ENCODE data around the gene DNM1L. TPM values are rescaled to one million over a fixed set of nuclear protein-coding genes. Genes with fewer than 3 reads are reported as not detected.

Gene DNM1L
- polyA plus RNA-seq, 3 donors: 23.6 to 45.6 (median 31.5) TPM

DNA sequence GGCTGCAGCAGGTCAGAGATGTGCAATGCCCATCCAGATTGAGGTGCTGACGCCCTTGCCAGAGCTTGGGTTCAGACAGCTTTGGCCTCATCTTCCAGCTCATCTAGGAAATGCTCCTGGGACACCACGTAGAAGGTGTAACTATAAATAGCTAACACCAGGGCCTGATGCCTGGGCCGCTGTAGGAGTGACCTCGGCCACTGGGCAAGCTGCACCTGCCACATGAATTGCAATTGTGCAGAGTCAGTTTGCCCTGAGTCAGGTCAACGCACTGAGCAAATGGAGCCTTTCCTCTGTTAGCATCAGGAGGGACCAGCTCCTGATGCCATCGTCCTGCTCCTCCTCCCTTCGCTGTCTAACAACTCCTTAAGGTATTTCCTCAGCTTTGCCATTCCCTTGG, 17.4 kb upstream of the DNM1L start:
- 86% methylated on average over 7 of the region's 7 CpGs for WGBS (ENCODE audit: insufficient coverage)
- Histone ChIP-seq H3K9ac (ENCODE audit: insufficient read depth, low read length, poor library complexity, severe bottlenecking) (no peak overlapping the region), H2AFZ (ENCODE audit: insufficient read depth, low read depth, low read length, poor library complexity, severe bottlenecking) (no peak overlapping the region), H3K4me1 (ENCODE audit: control insufficient read depth in 1 of 2, insufficient read depth in 2 of 2, low read length in 2 of 2) (no peaks in the 10 kb centered on the region), H3K4me3 (replicated peaks in 1 of 3; ENCODE audit: low read depth in 2 of 3, low read length in 3 of 3) (no peak overlapping the region), H3K79me2 (ENCODE audit: insufficient read depth, low read length) (no peaks in the 10 kb centered on the region), H3K4me2 (replicated peaks; ENCODE audit: extremely low read depth, low read length, poor library complexity, severe bottlenecking) (no peak overlapping the region), H3K36me3 (replicated peaks in 1 of 2; ENCODE audit: control insufficient read depth in 1 of 2, insufficient read depth in 2 of 2, low read length in 2 of 2) (no peaks in the 10 kb centered on the region), H3K9me3 (replicated peaks in 1 of 2; ENCODE audit: control insufficient read depth in 1 of 2, insufficient read depth in 1 of 2, low read length in 2 of 2) (no peaks in the 10 kb centered on the region), H4K20me1 (ENCODE audit: insufficient read depth, low read length) (no peaks in the 10 kb centered on the region), H3K27ac (ENCODE audit: low read depth in 1 of 2, low read length in 2 of 2) (no peak overlapping the region), H3K27me3 (ENCODE audit: control insufficient read depth in 2 of 2, insufficient read depth in 2 of 2, low read length in 2 of 2) (no peaks in the 10 kb centered on the region)
- intact Hi-C loops (cut with micrococcal nuclease): no loop called here
- Mint-ChIP-seq H3K27ac (no peak overlapping the region), H3K9me3 (no peaks in the 10 kb centered on the region), H3K27me3 (ENCODE audit: low read depth in 3 of 3) (peaks cover 0 to 2% (median 0%) of the 10 kb centered on the region in 3 donors), H3K4me3 (no peak overlapping the region), H3K4me1 (peaks cover 4% of the 10 kb centered on the region), H3K36me3 (no peaks in the 10 kb centered on the region)
- DNase-seq: no peak
- TF ChIP-seq, protein P1, sequence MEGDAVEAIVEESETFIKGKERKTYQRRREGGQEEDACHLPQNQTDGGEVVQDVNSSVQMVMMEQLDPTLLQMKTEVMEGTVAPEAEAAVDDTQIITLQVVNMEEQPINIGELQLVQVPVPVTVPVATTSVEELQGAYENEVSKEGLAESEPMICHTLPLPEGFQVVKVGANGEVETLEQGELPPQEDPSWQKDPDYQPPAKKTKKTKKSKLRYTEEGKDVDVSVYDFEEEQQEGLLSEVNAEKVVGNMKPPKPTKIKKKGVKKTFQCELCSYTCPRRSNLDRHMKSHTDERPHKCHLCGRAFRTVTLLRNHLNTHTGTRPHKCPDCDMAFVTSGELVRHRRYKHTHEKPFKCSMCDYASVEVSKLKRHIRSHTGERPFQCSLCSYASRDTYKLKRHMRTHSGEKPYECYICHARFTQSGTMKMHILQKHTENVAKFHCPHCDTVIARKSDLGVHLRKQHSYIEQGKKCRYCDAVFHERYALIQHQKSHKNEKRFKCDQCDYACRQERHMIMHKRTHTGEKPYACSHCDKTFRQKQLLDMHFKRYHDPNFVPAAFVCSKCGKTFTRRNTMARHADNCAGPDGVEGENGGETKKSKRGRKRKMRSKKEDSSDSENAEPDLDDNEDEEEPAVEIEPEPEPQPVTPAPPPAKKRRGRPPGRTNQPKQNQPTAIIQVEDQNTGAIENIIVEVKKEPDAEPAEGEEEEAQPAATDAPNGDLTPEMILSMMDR (IDR thresholded peaks at IDR 0.05): no peak

DNA sequence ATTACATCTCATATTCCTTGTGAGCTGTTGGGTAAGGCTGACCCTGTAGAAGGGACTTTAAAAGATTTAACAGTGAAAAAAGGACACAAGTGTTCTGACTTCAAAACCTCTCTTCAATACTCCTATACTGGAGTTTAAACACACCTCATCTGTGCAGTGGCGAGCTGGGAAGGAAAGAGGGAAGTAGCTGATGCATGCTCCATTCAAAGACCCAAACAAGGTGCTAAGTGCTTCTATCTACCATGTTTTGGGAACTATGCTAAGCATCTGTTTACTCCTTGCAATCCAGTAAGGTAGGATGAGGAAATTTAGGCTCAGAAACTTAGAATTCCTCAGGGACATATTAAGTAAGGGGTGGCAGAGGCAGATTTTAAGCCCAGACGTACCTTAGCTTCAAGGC, 16.4 kb upstream of the DNM1L start:
- H3K27me3 Mint-ChIP-seq (ENCODE audit: low read depth in 3 of 3): peaks cover 0 to 2% (median 0%) of the 10 kb centered on the region in 3 donors
- Histone ChIP-seq H3K4me2 (replicated peaks; ENCODE audit: extremely low read depth, low read length, poor library complexity, severe bottlenecking) (no peak overlapping the region), H3K9ac (ENCODE audit: insufficient read depth, low read length, poor library complexity, severe bottlenecking) (no peak overlapping the region), H3K4me1 (ENCODE audit: control insufficient read depth in 1 of 2, insufficient read depth in 2 of 2, low read length in 2 of 2) (no peaks in the 10 kb centered on the region), H3K36me3 (replicated peaks in 1 of 2; ENCODE audit: control insufficient read depth in 1 of 2, insufficient read depth in 2 of 2, low read length in 2 of 2) (no peaks in the 10 kb centered on the region), H3K27me3 (ENCODE audit: control insufficient read depth in 2 of 2, insufficient read depth in 2 of 2, low read length in 2 of 2) (no peaks in the 10 kb centered on the region), H3K9me3 (replicated peaks in 1 of 2; ENCODE audit: control insufficient read depth in 1 of 2, insufficient read depth in 1 of 2, low read length in 2 of 2) (no peaks in the 10 kb centered on the region), H4K20me1 (ENCODE audit: insufficient read depth, low read length) (no peaks in the 10 kb centered on the region), H2AFZ (ENCODE audit: insufficient read depth, low read depth, low read length, poor library complexity, severe bottlenecking) (no peak overlapping the region), H3K4me3 (replicated peaks in 1 of 3; ENCODE audit: low read depth in 2 of 3, low read length in 3 of 3) (no peak overlapping the region), H3K27ac (ENCODE audit: low read depth in 1 of 2, low read length in 2 of 2) (no peak overlapping the region), H3K79me2 (ENCODE audit: insufficient read depth, low read length) (no peaks in the 10 kb centered on the region)
- peaks cover 1% of the 10 kb centered on the region for H3K4me1 Mint-ChIP-seq
- no peak overlapping the region for H3K4me3 Mint-ChIP-seq
- H3K36me3 Mint-ChIP-seq: no peaks in the 10 kb centered on the region
- WGBS (ENCODE audit: insufficient coverage): no CpG with 5 or more reads among the region's 2 CpGs
- no peak for DNase-seq
- no peak overlapping the region for H3K27ac Mint-ChIP-seq
- peaks cover 0 to under 1% (median 0%) of the 10 kb centered on the region in 7 donors for H3K9me3 Mint-ChIP-seq
- intact Hi-C loops (cut with micrococcal nuclease): no loop called here
- TF ChIP-seq, protein P1 (IDR thresholded peaks at IDR 0.05): no peak

Data from CD14-positive monocyte (primary cell).